GM18909 (cell line): Measurements from ENCODE around the gene CENPVL2.
"Not testable (repeated sequence)": the region's sequence is repeated elsewhere in the genome, so short reads cannot be mapped to it uniquely, and the experiment has no call there.

Source experiments
- ATAC-seq: cut with Tn5 transposase; IDR thresholded peaks from one replicate; pipeline ENCODE4 v1.9.1; 2021; ENCODE audit warnings: mild to moderate bottlenecking; ENCODE audit not compliant: unreplicated experiment, poor library complexity

Gene CENPVL2

DNA sequence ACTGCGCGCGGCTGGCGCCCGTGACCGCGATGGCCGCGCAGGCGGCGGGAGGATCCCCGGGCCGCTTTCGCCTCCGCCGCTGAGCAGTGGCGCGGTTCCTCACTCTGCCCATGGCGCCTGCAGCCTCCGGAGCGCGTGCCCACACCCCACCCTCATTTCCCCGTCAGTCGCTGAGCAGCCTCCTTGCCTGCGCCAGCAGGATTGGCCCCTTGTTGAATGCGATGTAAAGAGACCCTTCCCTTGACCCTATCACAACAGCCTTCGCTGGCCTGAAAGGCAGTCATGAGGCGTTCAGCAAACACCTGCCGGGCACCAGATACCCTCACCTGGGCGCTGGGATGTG lies at the start of gene CENPVL2:
TSS of gene CENPVL2 (minus strand) at position 112 of the 343 bp plus-strand sequence. CDS start at position 112, 0 bp downstream.
- ATAC-seq, result not testable (repeated sequence)

DNA sequence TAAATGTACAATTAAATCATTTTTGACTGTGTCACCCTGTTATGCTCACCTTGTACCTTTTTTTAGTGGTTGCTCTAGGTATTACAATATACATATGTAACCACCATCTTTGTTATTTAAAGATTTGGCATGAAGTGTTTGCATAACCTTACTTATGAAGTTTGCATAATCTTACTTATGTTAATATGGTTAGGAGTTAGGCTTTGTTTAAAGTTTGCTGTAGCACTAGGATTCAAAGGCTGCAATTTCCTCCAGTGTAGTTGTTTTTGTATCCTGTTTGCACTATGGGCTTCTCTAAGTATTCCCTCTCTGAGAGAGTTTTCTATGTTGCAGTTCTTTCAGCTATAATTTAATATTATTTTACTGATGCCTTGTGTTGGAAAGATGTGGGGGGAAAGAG lies 45.6 kb upstream of the CENPVL2 start:
- ATAC-seq, result no peak

DNA sequence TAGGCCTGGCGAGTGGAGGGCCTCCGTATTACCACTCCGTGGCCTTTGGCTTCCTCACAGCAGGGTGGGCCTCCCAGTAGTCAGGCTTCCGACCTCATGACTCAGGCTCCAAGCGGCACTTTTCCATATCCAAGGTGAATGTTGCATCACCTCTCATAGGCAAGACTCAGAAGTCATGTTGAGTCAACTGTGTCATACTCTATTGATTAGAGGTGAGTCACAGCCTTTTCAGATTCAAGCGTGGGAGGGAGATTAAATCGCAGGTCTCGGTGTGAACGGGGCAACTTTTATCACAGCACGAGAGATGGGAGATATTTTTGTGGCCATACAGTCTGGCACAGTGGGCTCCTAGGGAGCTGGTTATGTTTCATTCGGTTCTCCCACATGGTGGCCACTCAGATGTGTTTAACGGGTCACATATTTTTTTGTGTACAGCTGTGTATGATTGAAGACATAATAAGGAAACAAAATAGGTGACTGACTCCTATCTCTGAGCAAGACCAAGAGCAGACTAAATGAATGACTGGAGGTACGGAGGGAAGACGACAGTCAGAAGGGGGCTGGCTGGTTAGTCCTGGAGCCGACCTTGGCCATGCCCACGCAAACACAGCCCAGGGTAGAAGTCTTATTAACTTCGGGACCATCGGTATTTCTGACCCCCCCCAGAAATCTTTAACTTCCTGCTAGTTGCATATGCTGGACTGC lies 30.5 kb upstream of the CENPVL2 start:
- ATAC-seq, result not testable (repeated sequence)

DNA sequence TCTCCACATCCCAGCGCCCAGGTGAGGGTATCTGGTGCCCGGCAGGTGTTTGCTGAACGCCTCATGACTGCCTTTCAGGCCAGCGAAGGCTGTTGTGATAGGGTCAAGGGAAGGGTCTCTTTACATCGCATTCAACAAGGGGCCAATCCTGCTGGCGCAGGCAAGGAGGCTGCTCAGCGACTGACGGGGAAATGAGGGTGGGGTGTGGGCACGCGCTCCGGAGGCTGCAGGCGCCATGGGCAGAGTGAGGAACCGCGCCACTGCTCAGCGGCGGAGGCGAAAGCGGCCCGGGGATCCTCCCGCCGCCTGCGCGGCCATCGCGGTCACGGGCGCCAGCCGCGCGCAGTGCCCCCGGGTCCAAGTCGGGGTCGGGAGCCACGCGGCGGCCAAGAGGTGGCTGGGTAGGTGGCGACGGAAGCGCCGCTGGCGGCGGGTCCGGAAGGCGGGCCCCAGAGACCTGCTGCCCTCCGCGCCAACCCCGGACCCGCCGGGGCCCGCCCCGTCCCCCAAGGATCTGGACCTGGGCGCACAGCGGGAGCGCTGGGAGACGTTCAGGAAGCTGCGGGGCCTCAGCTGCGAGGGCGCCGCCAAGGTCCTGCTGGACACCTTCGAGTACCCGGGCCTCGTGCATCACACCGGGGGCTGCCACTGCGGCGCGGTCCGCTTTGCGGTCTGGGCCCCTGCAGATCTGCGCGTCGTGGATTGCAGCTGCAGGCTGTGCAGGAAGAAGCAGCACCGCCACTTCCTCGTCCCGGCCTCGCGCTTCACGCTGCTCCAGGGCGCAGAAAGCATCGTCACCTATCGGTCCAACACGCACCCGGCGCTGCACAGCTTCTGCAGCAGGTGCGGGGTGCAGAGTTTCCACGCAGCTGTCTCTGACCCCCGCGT lies 27.9 kb upstream of the CENPVL2 start, which contains the start of gene CENPVL1:
TSS of gene CENPVL1 (plus strand) at position 236 of the 888 bp plus-strand sequence. CDS start at position 236, 0 bp downstream.
- ATAC-seq, result not testable (repeated sequence)

DNA sequence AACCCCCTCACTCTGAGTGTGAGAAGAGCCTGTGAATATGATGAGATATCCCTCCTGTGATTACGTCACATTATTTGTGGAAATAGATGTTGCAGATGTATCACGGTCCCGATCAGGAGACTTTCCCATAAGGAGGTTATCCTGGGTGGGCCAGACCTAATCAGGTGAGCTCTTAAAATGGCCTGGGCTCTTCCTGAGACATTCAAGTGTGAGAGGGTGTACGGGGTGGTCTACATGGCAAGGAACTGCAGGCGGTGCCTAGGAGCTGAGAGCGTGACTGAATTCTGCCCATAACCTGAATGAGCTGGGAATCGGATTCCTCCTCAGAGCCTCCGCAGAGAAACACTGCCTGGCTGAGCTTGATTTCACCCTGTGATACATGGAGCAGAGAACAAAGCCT lies 14.8 kb upstream of the CENPVL2 start:
- no peak for ATAC-seq

DNA sequence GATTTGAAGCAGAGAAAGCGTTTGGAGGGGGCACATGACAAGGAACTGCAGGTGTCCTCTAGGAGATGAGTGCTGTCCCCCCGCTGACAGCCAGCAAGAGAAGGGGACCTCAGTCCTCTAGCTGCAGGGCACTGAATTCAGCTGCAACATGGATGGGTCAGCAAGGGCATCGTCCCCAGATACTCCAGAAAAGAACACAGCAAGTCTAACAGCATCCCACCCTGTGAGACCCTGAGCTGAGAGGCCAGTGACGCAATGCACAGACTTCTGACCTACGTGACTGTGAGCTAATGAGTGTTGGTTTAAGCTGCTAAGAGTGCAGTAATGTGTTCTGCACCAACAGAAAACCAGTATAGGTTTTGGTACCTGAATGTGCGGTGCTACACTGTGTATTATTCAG lies 11.6 kb upstream of the CENPVL2 start:
- ATAC-seq, result no peak

DNA sequence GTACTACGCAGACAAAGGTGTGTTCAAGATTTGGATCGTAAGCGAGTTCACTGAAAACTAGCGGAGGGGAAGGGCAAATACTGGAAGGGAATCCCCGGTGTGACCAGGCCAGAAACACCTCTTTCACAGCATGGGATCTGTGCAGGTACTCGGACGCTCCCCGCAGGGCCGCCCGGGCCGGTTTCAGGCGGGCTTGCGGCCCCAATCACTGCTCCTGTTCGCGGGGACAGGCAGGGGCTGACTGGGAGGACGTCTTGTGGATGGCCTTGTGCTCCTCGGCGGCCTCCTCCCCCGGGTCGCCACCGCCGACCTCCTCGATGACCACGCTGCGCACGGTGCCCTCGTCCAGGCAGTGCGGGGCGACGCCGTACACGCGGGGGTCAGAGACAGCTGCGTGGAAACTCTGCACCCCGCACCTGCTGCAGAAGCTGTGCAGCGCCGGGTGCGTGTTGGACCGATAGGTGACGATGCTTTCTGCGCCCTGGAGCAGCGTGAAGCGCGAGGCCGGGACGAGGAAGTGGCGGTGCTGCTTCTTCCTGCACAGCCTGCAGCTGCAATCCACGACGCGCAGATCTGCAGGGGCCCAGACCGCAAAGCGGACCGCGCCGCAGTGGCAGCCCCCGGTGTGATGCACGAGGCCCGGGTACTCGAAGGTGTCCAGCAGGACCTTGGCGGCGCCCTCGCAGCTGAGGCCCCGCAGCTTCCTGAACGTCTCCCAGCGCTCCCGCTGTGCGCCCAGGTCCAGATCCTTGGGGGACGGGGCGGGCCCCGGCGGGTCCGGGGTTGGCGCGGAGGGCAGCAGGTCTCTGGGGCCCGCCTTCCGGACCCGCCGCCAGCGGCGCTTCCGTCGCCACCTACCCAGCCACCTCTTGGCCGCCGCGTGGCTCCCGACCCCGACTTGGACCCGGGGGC lies 567 bp downstream of the CENPVL2 start:
- ATAC-seq, result not testable (repeated sequence)

DNA sequence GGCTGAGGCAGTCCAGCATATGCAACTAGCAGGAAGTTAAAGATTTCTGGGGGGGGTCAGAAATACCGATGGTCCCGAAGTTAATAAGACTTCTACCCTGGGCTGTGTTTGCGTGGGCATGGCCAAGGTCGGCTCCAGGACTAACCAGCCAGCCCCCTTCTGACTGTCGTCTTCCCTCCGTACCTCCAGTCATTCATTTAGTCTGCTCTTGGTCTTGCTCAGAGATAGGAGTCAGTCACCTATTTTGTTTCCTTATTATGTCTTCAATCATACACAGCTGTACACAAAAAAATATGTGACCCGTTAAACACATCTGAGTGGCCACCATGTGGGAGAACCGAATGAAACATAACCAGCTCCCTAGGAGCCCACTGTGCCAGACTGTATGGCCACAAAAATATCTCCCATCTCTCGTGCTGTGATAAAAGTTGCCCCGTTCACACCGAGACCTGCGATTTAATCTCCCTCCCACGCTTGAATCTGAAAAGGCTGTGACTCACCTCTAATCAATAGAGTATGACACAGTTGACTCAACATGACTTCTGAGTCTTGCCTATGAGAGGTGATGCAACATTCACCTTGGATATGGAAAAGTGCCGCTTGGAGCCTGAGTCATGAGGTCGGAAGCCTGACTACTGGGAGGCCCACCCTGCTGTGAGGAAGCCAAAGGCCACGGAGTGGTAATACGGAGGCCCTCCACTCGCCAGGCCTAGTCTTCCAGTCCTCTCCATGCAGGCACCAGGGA lies 2.8 kb downstream of the CENPVL2 start:
- not testable (repeated sequence) for ATAC-seq

DNA sequence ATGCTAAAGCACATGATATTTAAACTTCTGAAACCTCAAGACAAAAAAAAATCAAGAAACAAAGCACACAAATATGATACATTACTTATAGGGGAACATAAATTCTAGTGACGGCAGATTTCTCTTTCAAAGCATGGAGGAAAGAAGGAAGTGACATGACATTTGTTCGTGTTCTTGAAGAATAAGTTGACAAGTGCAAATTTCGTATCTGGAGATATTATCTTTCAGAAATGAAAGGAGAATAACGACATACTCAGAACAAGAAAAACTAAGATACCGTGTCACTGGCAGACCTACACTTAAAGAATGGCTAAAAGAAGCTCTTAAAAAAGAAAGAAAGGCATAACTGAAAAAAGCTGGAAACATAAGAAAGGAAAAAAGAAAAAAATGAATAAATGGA lies 16.6 kb downstream of the CENPVL2 start:
- ATAC-seq, result no peak

DNA sequence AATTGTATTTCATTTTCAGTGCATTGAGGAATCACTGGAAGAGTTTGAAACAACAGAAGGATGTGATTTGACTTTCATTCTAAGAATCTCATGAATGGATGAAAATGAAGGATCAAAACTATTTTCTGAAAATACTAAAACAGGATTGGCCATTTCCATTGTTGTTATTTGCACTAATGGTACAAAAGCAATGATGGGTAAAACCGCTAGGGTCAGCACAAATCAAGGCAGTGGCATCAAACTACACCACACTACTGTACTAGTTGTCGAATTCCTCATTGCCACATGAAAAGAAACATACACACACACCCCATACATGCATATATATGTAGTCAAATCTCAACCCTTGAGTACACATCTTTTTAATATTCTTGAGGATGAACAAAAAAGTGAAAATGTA lies 39.3 kb downstream of the CENPVL2 start:
- ATAC-seq, result no peak

DNA sequence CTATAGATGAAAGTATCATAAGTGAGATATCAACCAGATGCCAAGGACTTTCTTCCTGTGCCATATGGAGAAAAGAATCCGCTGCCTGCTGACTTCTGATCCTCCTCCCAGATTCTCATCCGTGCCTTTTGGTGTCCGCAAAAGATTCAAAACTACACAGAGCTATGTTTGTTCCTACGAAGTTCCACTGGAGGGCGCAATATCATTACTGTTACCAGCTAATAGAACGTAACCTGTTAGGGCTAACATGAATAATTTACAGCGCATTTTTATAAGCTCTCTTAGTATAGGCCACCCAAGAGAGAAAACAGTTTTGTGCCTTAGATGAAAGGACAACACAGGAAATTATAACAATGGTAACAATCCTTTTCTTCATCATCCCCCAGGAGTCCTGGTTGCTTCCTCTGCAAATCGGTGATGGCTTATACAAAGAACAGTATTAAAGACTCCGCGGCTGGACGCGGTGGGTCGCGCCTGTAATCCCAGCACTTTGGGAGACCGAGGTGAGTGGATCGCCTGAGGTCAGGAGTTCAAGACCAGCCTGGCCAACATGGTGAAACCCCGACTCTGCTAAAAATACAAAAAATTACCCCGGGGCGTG lies 41.1 kb downstream of the CENPVL2 start:
- ATAC-seq, result no peak

DNA sequence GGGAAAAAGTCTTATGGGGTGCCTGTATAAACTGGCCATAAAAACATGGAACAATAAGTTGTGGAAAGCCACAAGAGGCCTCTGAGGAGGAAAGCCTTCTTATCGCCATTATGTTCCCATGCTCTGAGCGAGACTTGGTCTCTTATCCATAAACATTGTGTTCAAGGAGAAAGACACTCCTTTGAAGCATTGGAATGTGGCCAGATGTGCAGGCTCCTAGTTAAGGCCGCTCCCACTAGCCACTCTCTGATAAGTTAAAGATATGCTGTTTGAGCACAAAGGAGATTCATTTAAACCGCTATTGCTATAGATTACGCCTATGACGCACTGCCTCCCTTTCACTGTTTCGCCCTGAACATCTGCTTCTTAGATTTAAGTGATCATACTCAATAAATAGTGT lies 46.1 kb downstream of the CENPVL2 start:
- not testable (repeated sequence) for ATAC-seq
